ENCODE results near the gene HEPN1. TPM values are rescaled to one million over a fixed set of nuclear protein-coding genes. Genes with fewer than 3 reads are reported as not detected.
A peak's percentile ranks its signal among the peaks of the same experiment; 100 is the strongest.

Gene HEPN1
- total RNA-seq, 1 donor from 2014 or later = not detected

GRCh38 chr11:124884869-124885479, 34.1 kb upstream of the HEPN1 start:
- DNase-seq (ENCODE audit: low read depth) = no peak

DNA sequence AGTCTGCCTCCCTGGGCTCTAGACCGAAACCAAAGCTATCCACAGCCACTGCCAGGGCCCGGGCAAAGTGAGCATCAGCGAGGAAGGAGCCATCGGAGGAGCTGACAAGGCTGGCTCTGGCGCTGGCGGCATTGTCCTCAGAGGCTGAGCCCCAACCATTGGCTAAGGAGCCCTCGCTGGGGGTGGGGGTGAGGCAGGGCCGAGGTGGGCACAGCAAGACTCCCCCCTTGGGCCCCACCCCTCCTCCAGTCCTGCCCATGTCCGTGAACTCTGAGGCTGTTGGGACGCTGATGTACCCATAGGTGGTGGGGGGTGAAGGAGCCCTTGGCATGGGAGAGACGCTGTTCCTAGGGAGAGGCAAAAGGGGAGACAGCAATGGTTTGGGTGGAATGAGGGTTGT, 32.6 kb upstream of the HEPN1 start:
- DNase-seq (ENCODE audit: low read depth) = no peak

DNA sequence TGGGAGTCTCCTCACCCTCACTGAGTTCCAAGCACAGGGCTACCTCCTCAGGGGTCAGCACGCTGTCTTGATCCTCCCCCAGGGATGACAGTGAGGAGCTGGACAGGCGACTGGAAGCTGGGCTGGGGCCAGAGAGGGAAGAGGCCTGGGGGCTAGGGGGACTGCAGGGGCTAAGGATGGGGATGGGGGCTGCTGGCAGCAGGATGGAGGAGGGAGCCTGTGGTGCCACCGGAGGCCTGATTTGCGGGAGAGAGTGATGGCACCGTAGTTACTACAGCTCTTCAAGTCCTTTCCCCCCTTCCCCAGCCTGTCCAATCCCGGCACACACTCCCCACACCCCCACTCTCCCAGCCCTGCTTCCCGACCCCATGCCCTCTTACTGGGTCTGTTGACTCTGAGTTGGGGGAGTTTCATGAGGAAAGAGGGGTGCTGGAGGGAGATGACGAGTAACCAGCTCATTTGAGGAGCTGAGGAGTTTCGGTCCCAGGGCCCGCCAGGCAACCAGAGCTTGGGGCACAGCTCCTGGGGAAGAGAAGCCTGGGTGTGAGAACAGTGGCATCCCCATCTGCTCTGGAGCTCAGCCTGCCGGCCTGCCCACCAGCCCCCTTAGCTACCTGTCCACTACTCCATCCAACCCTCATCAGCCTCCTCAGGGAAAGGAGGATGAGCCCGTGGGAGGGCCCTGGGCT, 31.9 kb upstream of the HEPN1 start:
- DNase-seq (ENCODE audit: low read depth) = no peak

GRCh38 chr11:124887667-124888013, 31.4 kb upstream of the HEPN1 start:
- DNase-seq (ENCODE audit: low read depth) = no peak

- DNase-seq (ENCODE audit: low read depth) = no peak
Observed at GRCh38 chr11:124889191-124890091, 29.6 kb upstream of the HEPN1 start.

- no peak for DNase-seq (ENCODE audit: low read depth)
Observed at GRCh38 chr11:124890151-124890550, 28.9 kb upstream of the HEPN1 start.

DNA sequence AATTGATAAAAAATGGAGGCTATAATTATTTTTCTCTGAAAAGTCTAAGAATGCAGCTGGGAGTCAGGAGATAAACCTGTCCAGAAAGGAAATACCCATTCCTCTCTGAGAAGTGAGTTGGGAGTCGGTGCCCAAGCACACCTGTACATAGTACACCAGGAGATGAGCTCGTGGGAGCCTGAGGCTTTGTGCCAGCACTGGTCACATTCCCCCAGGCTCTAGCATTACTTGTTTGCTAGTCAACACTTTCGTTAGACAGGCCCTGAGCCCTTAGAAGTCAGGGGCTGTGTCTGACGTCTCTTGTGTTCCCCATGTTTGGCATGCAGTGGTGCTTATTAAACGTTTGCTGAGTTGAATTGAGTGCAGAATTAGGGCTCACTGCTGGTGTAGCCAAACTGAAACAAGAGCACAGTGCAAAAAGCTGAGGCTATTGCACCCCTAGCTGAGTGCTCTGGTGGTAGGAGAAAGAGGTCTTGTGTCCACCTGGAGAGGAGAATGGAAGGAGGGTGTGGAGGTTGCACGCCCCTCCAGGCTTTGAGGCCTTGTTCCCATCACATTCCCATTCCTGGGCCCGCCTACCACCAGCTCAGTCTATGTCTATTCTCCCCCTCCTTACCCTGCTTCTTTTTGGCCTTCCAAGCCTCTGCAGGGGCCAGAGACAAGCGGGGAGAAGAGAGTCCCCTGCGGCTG, 28.2 kb upstream of the HEPN1 start:
- DNase-seq (ENCODE audit: low read depth) = no peak

GRCh38 chr11:124891373-124891861, 27.6 kb upstream of the HEPN1 start:
- DNase-seq (ENCODE audit: low read depth) = no peak

DNA sequence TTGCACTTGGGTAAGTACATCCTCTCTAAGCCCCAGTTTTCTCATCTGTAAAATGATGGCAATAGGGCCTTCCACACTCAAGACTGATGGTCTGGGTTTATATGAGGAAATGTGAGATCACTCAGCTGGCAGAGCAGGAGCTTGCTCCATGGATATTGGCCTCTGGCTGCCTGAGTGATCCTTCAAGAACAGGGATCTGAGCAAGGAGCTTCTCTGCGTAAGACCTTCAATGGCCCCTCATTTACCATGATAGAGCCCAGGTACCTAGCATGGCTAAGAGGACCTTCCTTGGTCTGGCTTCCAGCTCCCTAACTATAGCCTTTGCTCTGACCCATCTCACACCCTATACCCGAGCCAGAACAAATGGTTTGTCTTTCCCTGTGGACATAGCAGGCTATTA, 26.9 kb upstream of the HEPN1 start:
- no peak for DNase-seq (ENCODE audit: low read depth)

DNA sequence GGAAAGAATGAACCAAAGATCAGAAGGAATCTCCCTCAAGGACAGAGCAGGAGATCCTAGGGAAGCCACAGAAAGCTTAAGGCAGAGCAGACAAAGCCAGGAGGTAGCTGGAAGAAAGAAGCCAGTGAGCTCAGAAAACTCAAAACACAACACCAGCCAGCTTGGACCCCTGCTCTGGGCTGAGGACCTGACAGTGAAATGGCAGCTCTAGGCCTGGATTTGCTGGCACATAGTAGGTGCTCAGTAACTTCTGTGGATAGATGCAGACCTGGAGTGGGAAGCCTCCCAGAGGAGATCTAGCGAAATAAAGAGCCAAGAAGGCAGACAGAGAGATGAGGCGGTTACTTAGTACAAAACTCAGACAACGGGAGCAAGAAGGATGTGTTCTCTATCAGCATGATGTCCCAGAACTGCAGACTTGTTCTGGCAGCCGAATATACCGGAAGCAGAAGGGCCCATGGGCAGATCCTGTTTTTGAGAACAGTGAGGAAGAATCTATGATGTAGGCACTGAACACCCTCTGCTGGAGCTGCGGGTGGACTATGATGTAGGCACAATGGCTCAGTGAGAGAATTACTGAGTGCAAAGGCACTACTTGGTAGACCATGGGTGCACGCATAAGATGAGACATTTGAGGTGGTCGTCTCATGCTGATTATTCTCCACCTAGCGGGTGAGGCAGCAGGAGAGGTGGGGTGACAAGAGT, 26.1 kb upstream of the HEPN1 start:
- DNase-seq (ENCODE audit: low read depth) = no peak

DNA sequence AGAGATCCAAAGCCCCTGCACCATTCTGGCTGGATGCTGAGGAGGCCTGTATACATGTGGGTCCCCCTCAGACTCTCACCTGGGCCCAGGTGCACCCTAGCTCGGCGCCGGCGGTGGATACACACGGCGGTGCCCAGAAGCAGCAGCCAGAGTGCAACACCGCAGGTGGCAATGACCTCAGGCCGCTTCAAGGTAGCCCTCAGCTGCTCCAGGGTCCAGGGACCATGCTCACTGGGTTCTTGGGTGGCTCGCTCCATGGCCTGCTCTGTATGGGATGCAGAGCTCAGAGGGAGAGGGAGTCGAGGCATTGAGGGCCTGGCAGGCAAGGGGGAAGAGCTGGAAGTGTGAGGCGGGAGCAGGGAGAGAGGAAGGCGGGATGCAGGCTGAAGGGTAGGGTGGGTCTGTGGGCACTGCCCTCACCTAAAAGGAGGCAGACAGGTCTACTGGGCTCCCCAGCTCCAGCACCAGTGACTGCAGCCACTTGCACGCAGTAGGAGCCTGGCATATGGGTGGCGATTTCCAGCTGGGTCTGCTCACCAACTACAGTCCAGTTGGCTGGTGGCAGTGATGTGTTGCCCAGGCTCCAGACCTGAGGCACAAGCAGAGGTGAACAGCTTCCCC, 25.2 kb upstream of the HEPN1 start:
- DNase-seq (ENCODE audit: low read depth) = no peak

DNA sequence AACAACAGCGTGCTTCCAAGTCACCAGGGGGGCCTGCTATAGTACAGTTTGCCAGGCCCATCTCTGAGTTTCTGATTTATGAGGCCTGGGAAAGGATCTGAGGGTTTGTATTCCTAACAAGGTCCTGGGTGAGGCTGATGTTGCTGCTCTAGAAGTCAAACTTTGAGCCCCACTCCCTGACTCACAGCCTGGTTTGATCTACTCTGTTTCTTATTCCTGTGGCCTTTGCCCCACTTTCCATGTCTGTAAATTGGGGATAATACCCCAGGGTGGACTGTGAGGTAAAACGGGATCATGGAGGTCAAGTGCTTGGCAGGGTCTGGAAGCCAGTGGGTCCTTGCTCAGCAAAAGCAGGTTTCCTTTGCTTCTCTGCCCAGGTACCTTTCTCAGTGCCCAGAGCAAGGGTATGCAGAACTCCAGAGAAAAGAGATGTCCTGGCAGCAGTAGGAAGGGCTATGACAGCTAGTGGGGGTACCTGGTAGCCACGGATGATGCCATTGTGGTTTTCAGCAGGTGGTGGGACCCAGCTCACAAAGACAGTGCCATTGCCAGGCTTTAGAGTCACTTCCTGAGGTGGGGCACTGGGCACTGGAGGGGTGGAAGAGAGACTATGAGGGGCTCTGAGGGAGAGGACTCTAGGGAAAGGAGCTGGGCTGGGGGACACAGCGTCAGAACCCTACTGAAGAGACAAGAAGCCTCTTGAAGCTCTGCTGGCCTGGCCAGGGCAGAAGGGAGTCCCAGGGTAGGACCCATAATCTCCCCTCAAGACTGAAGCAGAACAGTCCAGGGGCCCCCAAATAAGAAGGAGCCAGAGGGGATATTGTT, 24.2 kb upstream of the HEPN1 start:
- DNase-seq (ENCODE audit: low read depth) = no peak

DNA sequence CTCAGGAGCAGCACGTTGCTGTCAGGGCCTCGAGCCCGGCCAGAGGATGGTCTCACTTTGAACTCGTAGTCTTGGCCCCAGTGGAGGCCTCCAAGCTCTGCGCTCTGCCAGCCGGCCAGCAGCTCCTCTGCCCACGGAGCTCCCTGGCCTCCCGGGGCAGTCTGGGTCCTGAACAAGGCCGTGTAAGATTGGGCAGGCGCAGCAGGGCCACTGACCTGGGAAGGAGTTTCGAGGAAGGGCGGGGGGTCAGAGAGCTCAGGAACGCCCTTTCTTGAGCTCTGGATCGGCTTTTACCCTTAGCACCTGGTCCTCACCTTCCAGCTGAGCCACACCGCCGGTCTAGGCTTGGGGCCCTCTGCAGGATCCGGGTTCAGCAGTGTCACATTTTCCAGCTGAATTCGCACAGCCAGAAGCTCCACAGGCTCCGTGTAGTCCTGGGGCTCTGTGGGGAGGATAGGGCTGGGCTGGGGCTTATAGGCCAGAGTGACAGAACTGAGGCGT, 23.5 kb upstream of the HEPN1 start:
- DNase-seq (ENCODE audit: low read depth) = no peak

DNA sequence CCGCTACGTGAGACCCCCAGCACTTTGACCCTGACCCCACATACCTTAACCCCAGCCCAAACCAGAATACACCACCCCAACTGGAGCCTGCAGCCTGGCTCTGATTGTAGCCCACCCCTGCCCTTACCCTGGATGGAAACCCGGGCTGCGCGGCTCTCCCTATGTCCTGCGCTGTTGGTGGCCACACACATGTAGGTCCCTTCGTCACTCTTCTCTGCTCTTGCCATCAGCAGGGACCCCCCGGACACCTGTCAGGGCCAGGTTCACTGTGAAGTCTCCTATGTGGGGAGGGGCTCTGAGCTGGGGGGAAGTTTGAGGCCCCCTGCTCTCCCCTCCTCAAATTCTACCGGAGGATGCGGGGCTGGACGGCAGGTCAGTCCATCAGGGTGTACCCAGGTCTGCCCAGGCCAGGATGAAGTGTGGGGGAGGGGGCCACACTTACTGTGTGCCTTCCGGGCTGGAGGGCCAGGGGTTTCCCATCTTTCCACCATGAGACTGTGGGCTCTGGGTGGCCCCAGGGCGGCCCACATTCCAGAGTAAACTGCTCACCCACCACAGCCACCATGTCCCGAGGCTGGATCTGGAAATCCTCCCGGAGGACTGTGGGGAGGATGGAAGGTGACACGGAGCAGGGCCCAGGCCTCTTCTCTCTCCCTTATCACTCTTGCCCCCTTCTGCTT, 22.8 kb upstream of the HEPN1 start:
- DNase-seq (ENCODE audit: low read depth) = peak; percentile 62

DNA sequence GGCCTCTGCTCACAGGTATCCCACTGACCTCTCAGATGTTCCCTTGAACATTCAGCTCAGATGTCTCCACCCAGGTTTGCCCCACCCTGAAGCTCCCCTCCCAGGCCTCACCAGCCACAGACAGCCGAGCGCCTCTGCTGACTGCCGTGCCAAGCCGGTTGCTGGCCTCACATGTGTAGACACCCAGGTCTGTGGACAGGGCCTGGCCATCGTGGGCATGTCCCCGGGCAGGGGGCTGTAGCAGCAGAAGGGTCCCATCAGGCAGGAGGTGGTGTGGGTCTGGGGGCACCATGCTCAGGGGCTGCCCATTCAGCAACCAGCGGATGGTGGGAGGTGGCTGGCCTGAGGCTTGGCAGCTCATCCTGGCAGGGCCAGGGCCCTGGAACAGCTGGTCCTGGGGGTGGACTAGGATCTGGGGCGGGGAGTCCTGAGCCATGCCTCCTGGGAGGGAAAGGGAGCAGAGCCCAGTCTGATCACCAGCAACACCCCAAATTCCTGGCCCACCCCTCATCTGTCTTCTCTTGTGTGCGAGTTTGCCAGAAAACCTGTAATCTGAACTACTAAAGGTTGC, 22.1 kb upstream of the HEPN1 start:
- DNase-seq (ENCODE audit: low read depth) = peak; percentile 84

GRCh38 chr11:124897674-124898262, 21.3 kb upstream of the HEPN1 start, which contains the start of gene ROBO4:
Gene ROBO4 (minus strand): TSS chr11:124897865. CDS start chr11:124897795, 70 bp downstream.
- no peak for DNase-seq (ENCODE audit: low read depth)

DNA sequence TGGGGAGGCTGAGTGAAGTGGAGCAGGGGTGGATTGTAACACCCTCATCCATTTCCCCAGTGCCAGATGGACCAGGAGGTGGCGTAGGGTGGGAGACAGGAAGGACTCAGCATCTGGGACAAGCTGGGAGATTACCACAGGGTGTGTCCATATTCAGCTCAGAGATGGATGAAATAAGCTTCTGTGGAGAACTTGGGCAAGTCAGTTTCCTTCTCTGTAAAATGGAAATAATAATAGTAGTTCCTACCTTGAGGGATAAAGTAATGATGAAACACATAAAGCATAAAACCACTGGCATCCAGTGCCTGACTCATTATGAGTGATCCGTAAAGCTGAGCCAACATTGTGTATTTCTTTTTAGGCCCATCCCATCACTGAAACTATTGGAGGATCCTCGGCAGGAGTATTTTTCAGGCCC, 20.8 kb upstream of the HEPN1 start:
- DNase-seq (ENCODE audit: low read depth) = peak; percentile 80

DNA sequence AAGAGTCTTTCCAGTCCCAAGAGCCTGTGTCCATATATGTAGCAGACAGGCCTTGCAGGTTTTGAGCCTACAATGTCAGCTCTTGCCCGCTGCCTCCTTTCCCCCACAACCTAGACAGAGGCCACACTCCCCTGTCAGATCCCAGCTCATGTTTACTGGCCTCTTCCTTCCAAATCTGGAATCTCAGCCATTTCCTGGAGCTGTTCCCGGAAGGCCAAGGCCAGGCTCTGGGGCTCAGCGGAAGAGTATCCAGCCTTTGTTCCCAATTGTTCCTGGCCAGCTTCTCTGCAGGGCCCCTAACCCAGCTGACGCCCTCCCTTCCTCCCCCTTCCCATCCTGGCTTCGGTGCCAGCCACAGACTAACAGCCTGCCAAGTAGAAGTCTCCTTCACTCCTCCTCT, 20.3 kb upstream of the HEPN1 start:
- peak; percentile 82 for DNase-seq (ENCODE audit: low read depth)
